HG02943 (cell line): ENCODE data around the gene MYO3B.
"Not testable (repeated sequence)": the region's sequence is repeated elsewhere in the genome, so short reads cannot be mapped to it uniquely, and the experiment has no call there.

Experiments used
- ATAC-seq: cut with Tn5 transposase; IDR thresholded peaks from one replicate; pipeline ENCODE4 v1.9.1; 2021; ENCODE audit warnings: mild to moderate bottlenecking, low read depth, moderate library complexity; ENCODE audit not compliant: unreplicated experiment

The MYO3B gene

DNA sequence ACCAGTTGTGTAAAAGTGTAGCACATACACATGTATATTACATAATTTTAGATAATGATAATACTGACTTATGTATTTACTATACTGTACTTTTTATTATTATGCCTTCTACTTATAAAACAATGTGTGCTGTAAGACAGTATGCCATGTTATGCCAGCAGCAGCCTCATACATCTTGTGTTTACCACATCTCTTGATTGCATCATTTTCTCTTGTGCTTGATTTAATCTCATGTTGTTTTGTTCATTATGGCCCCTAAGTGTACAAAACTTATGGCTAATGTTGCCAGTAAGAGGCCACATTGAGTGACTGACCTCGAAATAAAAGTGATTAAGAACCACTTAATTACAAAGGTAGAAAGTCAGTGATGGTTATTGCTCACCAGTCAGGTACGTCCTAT, 409.2 kb downstream of the MYO3B start:
- no peak for ATAC-seq

DNA sequence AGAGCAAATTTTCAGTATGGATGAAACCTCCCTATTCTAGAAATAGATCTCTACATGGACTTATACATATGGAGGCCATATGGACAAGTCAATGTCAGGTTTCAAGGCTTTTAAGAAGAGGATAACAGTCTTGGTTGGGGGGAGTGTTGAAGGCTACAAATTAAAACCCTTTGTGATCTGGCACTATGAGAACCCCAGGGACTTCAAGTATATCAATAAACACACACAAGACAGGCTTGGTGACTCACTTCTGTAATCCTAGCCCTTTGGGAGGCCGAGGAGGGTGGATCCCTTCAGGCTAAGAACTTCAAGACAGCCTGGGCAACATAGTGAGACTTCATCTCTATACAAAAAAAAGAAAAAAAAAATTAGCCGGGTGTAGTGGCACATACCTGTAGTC, 410.0 kb downstream of the MYO3B start:
- no peak for ATAC-seq

DNA sequence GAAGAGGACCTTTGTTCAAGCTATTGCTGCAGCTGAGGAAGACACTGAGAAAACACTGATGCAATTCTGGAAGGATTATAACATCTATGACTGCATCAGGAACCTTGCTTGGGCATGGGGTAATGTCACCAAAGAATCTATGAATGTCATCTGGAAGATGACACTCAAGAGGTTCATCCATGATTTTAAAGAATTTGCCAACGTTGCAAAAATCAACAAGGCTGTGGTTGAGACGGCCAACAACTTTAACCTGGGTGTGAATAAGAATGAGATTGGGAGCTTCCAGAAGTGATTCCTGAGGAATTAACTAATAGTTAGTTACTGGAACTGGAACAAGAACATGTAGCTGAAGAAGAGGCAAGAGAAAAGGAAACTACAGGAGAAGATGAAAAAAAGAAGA, 410.8 kb downstream of the MYO3B start:
- no peak for ATAC-seq

DNA sequence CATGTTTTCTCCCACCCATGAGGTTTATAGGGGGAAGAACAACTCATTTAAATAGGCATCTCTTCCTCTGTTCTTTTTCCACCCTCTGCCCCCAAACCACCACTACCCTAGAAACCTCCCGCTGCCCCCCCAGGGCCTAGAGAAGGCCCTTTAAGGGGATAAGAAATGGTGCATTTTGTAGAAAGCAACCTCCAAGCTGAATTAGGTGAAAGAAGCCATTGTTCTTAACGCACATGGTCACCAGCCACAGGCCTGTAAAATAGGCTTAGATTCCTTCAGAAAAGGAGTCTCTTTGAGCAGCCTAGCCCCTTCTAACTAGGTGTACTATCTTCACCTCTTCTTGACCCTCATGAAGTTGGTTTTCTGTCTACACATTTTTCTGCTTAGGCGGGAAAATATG, 418.6 kb downstream of the MYO3B start:
- ATAC-seq = no peak

DNA sequence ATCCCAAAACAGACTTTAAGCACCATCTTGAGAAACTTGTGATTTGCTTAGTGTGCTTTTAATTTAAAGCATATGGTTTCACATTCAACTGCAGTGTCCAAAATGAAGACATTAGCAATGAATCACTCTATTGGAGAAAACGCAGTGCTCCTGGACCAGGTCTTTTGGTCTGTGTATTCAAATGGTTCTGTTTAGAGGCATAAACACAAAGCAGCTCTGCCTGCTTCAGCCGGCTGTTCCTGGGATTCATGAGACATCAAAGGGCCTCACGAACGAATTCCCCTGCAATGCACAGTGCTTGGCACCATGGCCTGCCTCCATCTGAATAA, 420.1 kb downstream of the MYO3B start:
- ATAC-seq = no peak

DNA sequence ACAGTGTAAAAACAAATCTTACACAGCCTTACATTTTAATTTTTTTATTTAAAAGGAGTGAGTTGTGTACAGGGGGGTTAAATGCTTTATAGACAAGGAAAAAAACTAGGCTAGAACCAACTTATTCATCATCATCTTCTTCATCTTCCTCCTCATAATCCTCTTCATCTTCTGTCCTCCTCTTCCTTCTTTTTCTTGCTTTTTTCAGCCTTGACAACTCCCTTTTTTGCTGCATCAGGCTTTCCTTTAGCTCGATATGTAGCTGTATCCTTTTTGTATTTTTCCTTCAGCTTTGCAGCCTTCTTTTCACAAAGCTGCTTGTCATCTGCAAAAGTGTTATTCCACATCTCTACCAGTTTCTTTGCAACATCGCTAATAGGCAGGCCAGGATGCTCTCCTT, 423.5 kb downstream of the MYO3B start:
- ATAC-seq = no peak

DNA sequence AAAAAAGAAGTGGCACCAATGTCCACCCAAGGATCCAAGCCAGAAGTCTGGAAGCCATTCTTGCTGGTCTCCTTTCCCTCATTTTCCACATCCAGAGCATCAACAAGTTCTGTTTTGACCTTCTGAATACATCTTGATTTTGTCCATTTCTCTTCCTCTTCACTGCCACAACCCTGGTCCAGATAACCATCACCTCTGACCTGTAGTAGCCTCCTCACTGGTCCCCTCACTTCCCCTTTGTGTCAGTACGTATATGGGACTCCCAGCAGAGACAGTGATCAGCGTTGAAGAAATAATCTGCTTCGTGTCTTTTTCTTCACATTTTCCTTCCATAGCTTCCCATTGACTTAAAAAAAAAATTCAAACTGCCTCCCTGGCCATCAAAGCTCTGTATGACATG, 427.9 kb downstream of the MYO3B start:
- ATAC-seq = no peak

DNA sequence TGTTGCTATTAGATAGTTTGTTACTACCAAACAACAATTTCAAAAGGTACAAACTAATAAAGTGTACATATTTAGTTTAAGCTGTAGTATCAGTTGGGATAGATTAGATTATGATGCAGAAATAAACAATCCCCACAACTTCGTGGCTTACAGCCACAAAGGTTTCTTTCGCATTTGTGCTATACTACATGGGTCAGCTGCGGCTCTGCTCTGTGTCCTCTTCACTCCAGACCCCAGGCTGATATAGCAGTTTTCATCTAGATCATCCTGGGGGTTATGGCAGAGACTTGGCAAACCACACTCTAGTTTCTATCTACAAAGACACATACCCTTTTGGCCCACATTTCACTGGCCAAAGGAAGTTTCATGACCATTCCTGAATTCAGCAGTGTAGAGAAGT, 429.2 kb downstream of the MYO3B start:
- no peak for ATAC-seq

DNA sequence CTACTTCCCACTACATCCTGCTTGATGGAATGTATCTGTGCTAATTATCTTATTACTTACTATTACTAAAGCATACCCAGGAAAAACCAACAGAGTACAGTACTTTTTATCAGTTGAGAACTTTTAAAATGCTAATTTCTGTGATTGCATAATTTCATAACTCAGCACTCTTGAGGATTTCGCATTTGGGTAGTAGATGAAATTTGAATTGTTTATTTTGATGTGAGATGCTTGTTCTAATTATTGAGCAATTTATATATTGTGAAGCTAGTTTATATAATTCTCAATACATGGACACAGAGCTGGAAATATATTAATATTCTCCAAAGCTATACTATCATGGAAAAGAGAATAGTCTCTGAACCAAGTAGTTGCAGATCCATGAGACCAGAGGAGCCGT, 432.7 kb downstream of the MYO3B start:
- no peak for ATAC-seq

DNA sequence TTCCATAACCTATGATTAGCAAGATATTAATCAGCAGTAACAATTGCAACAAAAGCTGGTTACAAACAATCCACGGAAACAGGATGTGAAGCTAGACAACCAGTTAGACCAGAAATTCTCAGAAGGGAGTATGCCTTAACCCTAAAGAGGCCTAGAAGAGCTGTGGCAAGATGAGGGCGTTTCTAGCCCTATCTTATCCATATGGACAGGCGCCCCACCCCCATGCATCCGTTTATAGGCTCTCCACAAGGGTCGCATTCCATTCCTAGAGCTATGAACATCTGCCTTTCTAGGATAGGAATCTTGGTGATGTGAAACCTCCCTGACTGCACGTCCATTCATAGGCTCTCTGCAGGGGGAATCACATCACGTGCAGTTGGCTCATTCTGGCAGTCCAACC, 441.0 kb downstream of the MYO3B start:
- ATAC-seq = not testable (repeated sequence)

DNA sequence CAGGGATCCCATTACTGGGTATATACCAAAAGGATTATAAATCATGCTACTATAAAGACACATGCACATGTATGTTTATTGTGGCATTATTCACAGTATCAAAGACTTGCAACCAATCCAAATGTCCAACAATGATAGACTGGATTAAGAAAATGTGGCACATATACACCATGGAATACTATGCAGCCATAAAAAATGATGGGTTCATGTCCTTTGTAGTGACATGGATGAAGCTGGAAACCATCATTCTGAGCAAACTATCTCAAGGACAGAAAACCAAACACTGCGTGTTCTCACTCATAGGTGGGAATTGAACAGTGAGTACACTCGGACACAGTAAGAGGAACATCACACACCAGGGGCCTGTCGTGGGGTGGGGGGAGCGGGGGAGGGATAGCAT, 457.1 kb downstream of the MYO3B start:
- ATAC-seq = not testable (repeated sequence)

DNA sequence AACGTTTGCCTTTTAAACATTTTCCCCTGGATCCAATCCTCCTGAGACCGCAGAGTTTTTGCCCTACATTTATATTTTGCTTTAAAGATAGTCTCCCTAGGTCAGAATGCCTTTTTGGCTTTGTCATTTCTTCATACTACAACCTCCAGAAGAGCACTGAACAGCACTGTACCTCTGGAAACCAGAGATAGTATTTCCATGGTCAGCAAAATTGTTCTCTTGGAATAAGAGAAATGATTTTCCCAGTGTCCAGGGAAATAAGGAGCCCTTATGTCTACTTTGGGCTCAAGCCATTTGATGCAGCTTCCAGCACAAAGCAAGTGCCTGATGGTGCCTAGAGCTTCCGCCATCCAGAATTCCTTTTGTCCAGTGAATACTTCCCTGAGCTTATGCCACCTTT, 461.7 kb downstream of the MYO3B start:
- no peak for ATAC-seq

DNA sequence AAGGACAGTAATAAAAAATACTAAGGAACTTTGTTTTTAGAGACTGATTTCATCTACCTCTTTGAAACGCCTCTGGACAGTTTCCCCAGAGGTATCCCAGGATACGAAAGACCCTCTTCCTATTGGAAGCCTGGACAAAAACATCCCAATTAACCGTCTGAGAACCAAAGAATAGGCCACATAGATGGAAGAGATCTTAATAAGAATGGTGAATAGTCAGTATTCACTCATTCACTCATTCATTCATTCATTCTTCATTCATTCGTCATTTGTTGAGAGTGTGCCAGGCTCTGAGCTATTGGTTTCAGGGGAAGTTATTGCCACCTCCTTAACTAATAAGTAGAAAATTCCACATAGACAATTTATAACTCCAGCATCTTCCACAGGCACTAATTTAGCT, 464.0 kb downstream of the MYO3B start:
- ATAC-seq = no peak

DNA sequence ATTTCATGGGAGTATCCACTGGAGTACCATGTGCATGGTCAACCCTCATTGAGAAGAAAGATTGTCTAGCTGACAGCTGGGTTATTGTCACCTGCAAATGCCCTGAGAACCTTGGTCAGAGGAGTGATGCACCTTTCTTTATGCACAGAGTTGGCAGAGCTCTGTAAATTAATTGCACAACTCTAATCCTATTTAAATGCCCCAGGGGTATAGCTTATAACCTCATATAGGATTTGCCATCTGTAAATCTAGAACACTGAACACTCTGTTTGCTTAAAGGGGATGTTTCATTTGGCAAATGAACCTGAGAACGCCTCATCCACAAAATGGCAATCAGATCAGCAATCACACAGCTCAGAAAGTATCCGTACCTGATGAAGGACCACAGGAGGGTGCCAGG, 465.4 kb downstream of the MYO3B start:
- ATAC-seq = no peak

DNA sequence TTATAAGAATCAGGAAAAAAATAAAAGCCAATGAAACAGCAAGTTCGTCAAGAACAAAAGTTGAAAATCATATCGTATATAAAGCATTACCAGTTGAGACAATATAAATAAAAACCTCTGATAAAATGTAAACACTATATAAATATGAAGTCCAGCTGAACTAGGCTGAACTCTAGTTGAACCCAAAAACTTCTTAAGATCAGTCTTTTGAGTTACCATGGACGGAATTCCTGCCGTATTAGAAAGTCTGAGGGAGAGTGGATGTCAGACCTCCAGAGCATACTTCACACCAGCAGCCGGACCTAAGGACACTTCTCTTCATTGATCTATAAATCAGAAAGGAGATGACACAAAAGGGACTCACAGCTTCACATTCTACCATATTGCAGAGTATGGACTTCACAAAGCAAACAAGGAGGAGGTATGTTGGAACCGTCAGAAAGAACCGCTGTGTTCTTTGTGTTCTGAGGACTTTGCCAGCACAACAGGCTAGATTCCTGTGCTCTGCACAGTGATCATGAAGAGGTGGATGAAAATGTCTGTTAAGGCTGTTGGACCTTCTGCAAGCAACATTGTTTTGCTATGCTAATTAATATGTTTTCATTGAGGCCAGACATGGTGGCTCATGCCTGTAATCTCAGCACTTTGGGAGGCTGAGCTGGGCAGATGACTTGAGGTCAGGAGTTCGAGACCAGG, 469.9 kb downstream of the MYO3B start:
- no peak for ATAC-seq

DNA sequence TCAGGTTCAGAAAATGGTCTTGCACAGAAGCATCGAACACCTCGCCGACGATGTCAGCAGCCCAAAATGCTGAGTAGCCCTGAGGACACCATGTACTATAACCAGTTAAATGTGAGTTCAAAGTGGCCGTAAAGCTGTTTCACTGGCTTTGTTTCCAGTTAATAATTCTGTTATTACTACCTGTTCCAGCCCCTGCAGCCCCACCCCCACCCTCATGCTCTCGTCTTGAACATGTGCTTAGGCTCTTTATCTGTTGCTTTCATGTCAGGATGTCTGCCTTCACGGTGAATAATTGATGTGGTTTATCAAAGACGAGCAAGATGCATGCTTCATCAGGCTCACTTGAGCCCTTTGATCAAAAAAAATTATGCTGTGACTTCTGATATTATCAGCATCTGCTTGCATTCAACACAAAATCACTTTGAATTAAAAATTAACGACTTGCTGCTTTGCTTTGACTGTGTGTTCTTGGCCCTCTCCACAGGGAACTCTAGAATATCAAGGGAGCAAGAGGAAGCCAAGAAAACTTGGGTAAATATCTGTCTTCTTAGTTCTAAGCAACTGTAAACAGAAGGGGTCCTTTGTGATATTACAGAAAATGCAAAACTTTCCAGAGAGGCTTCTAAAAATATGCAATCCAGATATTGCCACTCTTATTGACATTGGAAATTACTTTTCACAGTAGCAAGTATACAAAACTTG, 473.8 kb downstream of the MYO3B start:
- ATAC-seq = no peak

DNA sequence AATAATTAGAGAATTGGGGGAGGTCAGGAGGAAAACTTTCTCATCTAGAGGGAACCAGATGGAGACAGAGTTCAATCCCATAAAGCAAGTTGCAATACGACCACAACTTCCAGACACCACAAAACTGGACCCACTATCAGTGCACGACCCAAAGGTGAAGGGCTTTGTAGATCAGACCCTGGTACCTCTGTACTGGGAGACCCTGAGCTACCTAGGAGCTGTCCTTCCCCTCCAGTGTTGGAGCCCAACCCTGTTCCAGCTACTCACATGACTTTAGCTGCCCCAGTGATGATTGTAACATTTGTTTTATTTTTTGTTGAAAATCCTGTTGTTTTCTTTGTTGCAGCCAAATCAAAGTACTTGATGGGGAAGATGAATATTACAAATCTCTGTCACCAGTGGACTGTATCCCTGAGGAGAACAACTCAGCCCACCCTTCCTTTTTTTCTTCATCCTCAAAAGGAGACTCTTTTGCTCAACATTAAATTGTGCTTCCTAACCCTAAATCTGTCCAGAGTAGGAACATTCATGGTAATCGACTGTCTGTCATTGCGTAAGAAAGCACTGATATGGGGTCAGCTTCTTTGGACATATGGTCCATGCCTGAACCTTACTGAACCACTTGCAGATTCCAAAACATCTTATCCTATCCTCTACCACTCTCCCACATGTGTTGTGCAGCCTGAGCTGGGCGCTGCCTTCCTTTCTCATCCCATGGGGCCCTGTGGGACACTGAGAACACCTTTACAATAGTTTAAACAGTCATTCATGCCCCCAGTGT, 474.9 kb downstream of the MYO3B start:
- no peak for ATAC-seq

DNA sequence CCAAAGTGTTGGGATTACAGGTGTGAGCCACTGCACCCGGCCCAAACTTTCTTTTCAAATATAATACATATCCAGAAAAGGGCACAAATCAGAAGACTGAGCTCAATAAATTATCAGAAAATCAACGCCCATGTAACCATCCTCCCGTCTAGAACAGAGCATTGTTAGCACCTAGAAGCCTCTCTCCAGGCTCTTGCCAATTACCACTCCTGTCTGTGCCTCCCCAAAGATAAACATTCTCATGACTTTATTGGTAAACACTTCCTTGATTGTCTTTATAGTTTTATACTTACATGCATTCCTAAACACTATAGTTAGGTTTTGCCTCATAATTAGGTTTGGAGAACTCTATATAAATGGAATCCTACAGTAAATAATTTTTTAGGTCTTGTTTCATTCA, 478.7 kb downstream of the MYO3B start:
- ATAC-seq = no peak

DNA sequence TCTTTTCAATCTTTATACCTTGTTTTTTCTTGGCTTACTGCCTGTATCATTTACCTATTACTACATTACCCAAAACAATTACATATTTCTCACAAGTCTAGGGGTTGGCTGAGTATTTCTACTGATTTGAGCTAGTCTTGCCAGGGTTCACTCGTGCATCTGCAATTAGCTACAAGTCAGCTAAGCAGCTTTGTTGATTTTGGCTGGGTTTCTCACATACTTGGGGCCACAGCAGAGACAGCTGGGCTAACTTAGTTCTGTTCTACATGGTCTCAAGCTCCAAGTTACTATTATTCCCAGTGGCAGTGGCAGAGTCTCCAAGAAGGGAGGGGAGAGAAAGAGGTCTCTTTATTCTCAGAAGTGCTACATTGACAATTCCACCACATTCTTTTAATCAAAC, 482.5 kb downstream of the MYO3B start:
- ATAC-seq = no peak

DNA sequence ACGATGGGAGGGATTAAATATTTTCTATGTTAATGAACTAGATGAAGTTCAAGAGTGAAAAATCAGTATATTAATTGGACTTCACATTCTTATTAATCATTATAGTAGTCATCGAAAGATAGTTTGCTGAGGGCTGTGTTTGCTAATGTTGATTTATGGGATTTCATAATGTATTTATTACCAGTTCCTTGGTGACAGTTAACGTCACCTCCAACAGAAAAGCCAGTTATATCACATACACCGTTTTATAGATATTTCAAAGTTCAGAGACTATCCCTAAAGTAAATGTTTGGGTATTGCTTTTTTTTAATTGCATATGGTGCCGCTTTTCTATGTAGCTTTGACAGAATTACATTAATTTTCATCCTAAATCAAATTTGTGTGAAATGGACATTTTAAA, 487.8 kb downstream of the MYO3B start:
- ATAC-seq = no peak

DNA sequence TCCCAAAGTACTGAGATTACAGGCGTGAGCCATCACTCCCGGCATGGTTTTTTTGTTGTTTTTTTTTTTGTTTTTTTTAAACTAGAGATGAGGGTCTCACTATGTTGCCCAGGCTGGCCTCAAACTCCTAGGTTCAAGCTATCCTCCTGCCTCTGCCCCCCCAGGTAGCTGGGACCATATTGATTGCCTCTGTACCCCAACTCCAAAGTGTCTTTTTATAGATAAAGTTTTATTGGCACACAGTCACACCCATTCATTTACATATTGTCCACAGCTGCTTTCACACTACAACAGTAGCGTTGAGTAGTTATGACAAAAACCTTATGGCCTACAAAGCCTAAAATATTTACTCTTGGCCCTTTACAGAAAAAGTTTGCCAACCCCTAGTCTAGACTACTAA, 492.0 kb downstream of the MYO3B start:
- ATAC-seq = no peak

DNA sequence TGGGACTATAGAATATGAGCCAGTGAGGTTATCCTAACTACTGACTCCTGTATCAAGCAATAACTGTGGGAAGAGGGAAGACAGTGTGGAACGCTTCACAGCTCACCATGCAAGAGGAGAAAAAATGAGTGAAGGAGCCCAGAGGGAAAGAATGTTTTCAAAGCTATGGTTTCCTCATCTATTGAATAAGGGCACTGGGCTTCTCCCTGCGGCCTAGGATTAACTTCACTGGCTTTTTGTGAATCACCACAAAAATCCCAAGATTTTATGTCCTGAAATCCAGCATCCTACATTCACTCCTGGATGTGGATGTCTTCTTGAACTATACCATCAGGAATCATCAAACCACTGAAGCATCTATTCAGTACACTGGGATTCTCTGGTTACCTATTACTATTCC, 492.7 kb downstream of the MYO3B start:
- ATAC-seq = no peak
